GM12891 (cell line): ENCODE results near the gene PRKCB.

ENCODE experiments used
- POLR2A ChIP-seq: IDR thresholded peaks from 2 replicates; pipeline ENCODE4 v1.6.1; 2011; ENCODE audit warnings: low read depth, low read length, control low read depth
- POLR2AphosphoS5 ChIP-seq: IDR thresholded peaks from 2 replicates; pipeline ENCODE4 v1.6.1; 2011; ENCODE audit warnings: low read depth, low read length, control low read depth

- no peak for TF ChIP-seq POLR2AphosphoS5
- TF ChIP-seq POLR2A: no peak
Measured at GRCh38 chr16:24051125-24051524, 215.3 kb downstream of the PRKCB start.
